OCI-M1 (cell line): ENCODE results near the gene REXO1.

Source experiments
- DNase-seq: peaks from one replicate; lab custom pipeline; 2025; lab: John Stamatoyannopoulos, UW

Gene REXO1

DNA sequence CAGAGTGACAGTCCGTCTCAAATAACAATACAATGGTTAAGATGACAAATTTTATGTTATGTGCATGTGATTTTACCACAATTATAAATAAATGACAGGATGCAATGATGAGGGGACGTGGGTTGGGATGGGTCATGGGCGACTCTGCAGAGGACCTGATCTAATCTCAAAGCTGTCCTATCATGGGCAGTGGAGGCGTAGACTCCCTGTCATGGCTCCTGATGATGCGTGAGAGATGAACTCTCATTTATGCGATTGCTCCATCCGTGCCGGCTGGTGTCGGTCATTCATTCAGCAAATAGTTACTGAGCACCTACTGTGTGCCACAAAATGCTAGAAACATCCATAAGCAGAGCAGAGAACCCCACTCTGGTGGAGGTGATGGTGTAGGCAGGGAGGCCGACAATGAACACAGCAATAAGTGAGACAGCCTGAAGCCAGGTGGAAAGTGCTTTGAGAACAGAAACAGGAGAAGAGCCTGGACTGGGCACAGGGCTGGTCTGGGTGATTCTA, 1.7 kb upstream of the REXO1 start:
- no peak for DNase-seq

DNA sequence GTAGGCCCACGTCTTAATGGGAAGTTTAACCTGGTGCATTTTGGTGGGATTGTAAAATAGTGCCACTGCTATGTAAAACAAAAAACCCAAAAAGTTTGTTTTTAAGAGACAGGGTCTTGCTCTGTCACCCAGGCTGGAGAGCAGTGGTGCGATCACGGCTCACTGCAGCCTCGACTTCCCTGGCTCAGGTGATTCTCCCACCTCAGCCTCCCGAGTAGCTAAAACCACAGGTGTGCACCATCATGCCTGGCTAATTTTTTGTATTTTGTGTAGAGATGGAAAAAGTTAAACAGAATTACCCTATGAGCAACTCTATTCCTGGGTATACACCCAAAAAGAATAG, 820 bp upstream of the REXO1 start:
- DNase-seq = no peak

DNA sequence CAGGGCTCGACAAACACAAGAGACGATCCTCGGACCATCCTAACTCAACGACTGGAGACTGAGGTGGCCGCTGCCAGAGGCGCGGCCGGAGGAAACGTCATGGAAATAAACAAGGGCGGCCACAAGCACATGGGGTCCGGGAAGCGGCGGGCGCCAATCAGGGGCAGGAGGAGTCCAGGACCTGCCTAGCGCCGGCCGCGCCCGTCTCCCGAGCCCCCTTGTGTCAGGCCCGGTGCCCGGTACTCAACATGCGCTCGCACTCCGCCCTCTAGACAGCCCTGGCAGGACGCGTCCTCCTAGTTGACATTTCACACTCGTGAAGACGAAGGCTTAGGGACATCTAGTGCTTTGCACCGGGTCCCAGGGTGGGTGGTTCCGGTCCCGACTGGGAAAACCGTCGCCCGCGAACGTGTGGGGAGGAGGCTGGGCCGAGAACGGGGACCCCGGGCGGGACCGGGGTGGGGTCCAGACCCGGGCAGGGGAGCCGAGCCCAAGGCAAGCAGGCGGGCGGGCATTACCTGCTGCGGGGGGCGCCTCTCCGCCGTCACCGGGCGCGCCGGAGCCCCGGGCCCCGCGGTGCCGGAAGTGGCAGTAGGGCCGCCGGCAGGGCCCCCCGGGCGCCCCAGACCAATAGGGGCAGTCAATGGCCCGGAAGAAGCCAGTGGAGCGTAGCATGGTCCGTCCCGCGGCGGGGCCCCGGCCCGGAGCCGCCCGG, 442 bp downstream of the REXO1 start:
- DNase-seq = peak; percentile 19

- DNase-seq = no peak
These were observed 967 bp downstream of the REXO1 start for GRCh38 chr19:1847348-1847683.

DNA sequence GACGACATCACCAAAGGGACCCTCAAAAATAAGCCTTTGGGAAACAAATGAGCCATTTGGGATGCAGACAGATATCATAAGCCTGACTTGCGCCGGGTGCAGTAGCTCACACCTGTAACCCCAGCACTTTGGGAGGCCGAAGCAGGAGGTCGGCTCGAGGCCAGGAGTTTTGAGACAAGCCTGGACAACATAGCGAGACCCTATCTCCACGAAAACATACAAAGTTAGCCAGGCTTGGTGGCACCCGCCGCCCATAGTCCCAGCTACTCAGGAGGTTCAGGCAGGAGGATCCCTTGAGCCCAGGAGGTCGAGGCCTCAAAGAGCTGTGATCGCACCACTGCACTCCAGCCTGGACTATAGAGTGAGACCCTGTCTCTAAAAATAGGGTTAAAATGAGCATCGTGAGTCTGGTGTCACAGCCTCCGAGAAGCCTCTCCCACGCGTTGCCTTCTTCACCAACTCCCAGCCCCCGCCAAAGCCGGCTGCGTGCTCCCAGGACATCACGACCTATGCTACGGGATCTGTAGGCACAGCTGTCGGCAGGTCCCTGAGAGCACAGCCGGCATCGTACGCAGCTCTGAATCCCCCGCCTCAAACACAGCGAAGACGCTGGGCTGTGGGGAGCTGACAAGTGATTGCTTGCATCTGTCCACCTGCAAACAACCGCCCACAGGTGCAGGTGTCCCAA, 1.6 kb downstream of the REXO1 start:
- no peak for DNase-seq

DNA sequence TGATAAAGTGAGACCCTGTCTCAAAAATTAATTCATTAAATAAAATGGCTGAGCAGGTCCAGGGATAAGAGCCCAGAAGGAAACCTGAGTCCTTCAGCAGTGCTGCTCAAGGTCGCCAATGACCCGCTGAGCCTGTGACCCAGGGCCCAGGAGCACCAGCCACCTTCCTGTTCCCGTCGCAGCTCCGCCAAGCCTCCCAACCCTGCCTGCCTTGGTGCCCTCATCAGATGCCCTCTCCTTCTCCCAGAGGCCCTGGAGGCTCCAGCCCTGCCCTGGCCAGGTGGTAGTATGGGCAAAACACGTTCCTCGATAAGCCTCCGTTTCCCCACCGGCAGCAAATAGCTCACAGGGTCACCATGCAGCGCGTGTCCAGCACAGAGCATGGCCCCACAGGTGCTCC, 2.6 kb downstream of the REXO1 start:
- no peak for DNase-seq

- no peak for DNase-seq
These were observed 3.2 kb downstream of the REXO1 start for GRCh38 chr19:1845125-1845515.

- DNase-seq = no peak
These were observed 3.7 kb downstream of the REXO1 start for GRCh38 chr19:1844513-1845124.

DNA sequence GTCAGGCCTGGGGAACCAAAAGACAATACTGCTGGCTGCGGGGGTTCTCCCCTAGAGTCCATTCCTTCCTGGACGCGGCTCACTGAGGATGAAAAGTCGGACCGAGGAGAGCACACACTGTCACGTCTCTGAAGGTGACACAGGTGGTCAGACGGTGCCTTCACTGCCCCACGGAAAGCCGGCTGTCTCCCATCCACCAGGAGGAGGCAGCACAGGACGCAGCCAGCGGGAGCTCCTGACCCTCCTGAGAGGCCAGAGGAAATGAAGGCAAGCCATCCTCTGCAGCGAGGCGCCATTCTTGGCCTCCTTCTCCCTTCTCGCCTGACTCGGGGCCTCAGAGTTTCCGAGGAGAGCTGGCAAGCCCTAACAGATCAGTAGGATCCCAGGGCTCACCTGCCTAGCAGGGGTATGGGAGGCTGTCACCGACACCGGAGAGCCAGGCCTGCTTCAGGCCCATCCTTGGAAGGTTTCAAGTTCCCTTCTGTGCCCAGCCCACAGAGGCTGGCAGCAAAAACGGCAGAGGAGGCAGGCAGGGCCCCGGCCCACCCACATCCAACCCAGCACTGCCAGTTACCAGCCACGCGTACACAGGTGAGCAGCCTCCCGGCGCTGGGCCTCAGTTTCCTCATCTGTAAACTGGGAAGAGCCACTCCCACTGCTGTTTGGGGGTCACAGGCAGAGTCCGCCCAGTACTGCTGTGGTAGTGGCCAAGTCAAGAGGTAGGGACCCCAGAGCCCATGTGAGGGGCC, 4.5 kb downstream of the REXO1 start:
- no peak for DNase-seq

- DNase-seq = no peak
These were observed 5.2 kb downstream of the REXO1 start for GRCh38 chr19:1843116-1843515.

DNA sequence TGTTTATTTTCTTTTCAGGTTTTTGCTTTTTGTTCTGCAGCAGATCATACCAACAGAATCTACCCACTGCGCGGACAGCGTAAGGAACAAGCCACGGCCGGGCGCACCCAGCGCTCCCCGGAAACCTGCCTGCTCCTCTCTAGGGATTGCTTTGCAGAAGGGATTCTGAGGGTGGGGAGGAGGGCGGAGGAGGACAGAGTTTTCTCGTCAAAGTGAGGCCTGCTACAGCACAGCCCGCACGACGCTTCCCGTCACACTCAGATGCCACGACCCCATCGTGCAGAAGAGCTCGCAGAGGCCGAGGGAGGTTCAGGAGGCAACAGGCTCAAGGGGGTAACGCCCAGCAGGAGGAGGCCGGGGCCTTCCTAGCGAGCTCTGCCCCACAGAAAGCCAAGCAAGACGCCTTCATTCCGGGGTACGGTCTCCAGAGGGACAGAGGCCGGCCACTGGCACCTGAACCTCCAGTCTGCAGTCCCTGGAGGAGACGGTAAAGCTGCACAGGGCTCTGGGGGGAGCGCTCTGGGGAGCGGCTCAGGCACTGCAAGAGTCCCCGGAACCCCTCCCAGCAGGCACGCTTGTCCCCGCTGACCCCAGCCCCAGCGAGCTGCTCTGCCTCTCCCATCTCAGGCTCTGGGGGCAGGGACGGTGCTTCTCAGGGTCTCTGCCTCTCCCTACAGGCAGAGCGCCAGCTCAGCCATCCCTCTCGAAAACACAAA, 6.9 kb downstream of the REXO1 start:
- no peak for DNase-seq

GRCh38 chr19:1840541-1841115, 7.7 kb downstream of the REXO1 start:
- no peak for DNase-seq

DNA sequence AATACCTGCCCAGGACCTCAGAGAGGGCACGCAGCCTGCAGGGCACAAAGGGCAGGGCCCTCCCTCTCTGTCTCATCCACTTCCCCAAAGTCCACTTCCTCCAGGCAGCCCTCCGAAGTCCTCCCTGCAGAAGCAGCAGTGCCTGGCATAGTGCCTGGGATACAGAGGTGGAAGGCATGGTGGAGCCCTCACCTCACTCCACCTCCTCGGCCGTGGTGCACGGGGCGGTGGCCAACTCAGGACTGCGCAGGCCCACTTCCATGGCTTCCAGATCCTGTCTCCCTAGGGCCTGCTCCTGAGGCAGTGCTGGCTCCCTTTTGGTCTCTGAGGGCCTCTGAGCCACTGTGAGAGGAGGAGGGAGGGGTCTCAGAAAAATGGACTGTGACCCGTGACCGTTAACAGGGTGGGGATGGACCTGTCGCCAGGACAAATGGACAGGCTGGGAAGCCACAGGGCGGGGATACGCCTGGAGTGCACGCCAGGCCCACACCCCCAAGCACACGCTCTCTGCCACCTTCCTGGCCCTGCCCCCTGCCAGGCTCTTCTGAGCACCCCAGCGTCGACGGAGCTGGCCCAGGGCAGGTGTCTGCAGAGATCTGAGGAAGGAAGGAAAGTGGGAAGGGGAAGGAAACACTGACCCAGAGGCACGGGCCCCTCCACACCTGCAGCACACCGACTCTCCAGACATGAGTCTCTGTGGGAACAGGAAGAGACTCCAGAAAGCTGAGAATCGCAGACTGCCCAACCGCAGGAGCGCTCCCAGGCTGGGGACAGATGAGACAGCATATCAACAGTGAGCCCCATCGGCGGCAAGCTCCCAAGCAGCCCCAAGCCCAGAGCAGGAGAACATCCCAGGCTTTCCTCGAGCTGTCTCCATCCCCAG, 8.4 kb downstream of the REXO1 start:
- DNase-seq = no peak

DNA sequence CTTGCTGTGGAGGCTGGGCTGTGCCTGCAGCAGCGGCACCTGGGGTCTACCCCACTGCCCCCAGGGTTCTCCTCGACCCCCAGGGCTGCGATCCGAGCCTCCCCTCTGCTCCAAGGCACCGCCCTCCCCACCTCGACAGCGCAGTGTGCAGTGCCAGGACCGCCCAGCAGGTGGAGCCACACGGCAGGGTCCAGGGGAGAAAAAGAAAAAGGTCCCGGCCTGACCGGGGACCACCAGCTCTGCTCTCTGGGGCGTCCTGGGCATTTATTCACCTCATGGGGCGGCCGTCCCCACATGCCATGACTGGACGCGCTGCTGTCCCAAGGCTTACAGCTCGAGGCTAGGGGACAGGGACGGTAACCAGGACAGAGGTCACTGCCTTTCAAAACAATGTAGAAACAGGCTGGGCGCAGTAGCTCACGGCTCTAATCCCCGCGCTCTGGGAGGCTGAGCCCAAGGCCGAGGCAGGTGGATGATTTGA, 10.6 kb downstream of the REXO1 start:
- DNase-seq = peak; percentile 81

GRCh38 chr19:1837222-1837565, 11.1 kb downstream of the REXO1 start:
- peak; percentile 77 for DNase-seq

DNA sequence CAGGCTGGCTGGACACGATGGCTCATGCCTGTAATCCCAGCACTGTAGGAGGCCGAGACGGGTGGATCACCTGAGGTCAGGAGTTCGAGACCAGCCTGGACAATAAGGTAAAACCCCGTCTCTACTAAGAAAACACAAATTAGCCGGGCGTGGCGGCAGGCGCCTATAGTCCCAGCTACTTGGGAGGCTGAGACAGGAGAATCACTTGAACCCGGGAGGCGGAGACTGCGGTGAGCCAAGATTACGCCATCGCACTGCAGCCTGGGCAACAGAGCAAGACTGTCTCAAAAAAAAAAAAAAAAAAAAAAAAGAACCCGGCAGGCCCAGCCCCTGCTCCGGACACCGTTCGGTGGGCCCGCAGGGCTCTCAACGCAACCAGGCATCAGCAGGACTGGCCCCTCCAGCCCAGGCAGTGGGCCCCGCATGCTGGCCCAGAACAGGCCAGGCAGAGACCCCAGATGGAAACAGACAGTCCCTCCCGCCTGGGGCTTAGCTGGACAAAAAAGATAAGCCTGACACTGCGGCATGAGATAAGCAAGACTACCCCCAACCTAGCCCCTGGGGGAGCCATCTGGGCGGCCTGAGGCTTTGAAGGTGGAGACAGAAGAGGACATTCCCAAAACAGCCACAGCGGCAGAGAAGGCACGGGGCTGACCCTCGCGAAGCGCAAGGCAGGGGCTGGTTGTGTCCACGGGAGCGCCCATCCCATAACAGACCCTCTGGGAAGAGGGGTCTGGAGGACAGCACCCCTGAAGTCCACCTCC, 11.6 kb downstream of the REXO1 start:
- peak; percentile 93 for DNase-seq

- DNase-seq = no peak
These were observed 14.7 kb downstream of the REXO1 start for GRCh38 chr19:1833540-1833939.

DNA sequence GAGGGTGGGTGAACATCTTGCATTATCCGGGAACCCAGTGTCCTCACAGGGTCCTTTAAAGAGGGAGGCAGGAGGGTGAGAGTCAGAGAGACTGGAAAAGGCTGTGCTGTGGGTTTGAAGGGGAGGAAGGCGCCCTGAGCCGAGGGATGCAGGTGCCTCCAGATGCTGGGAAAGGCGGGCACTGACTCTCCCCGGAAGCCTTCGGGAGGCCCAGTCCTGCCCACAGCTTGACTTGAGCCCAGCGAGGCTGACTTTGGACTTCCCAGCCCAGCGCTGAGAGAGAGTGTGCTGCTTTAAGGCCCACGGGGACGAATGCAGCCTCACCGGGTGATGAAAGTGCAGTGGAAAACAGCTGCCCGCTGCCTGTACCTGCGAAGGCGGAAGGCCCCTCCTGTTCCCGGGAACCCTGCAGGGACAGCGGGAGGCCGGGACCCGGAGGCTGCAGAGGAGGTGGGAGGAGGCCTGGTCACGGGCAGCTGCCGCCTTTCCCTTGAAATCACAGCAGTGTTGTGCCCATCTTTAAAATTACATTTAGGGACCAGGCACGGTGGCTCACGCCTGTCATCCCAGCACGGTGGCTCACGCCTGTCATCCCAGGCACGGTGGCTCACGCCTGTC, 16.1 kb downstream of the REXO1 start:
- no peak for DNase-seq

DNA sequence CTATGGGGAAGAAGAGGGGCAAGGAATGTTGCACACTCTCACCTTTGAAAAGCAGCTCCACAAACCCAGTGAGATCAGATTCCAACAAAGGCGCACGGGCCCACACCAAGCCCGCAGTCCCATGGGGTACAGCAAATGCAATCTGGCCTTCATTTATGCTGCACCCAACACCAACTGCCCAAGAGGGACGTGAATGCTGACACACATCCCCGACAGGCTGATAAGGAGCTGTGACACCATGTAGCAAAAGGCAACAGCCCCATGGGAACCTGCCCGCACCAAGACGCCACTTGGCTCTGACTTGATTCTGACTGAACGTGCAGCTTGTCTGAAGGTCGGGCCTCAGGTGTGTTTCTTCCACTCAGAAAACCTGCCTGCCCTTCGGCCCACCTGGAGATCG, 17.3 kb downstream of the REXO1 start:
- no peak for DNase-seq
